Hematopoietic multipotent progenitor cell treated with erythropoietin and hydrocortisone succinate and interleukin-3 and kit ligand, for 4 days (in vitro differentiated cells): Measurements from ENCODE around the gene PSMG1.
"Not testable (repeated sequence)": the region's sequence is repeated elsewhere in the genome, so short reads cannot be mapped to it uniquely, and the experiment has no call there.

Source experiments
- DNase-seq: peaks from one replicate; pipeline ENCODE4 v3.0.0-alpha.2; 2015

The PSMG1 gene

GRCh38 chr21:39183272-39184049 lies at the start of gene PSMG1:
Gene PSMG1 (minus strand): TSS chr21:39183451. CDS start chr21:39183385, 66 bp downstream.
- peak; percentile 98 for DNase-seq

GRCh38 chr21:39232861-39233291 lies 49.6 kb upstream of the PSMG1 start:
- no peak for DNase-seq

GRCh38 chr21:39224930-39225329 lies 41.7 kb upstream of the PSMG1 start:
- no peak for DNase-seq

- DNase-seq = no peak
These were observed 38.8 kb upstream of the PSMG1 start for GRCh38 chr21:39221997-39222486.

- no peak for DNase-seq
These were observed 38.2 kb upstream of the PSMG1 start for GRCh38 chr21:39221282-39221996.

GRCh38 chr21:39220875-39221274 lies 37.6 kb upstream of the PSMG1 start:
- not testable (repeated sequence) for DNase-seq

- no peak for DNase-seq
These were observed 36.9 kb upstream of the PSMG1 start for GRCh38 chr21:39220150-39220549.

- DNase-seq = no peak
These were observed 34.8 kb upstream of the PSMG1 start for GRCh38 chr21:39218082-39218409.

- no peak for DNase-seq
These were observed 34.3 kb upstream of the PSMG1 start for GRCh38 chr21:39217356-39218081.

GRCh38 chr21:39216290-39216689 lies 33.0 kb upstream of the PSMG1 start:
- no peak for DNase-seq

GRCh38 chr21:39215078-39215477 lies 31.8 kb upstream of the PSMG1 start:
- DNase-seq = no peak

GRCh38 chr21:39209334-39209688 lies 26.1 kb upstream of the PSMG1 start:
- peak; percentile 34 for DNase-seq

GRCh38 chr21:39208624-39209333 lies 25.5 kb upstream of the PSMG1 start:
- peak; percentile 78 for DNase-seq

GRCh38 chr21:39204134-39204533 lies 20.9 kb upstream of the PSMG1 start:
- DNase-seq = no peak

- no peak for DNase-seq
These were observed 15.5 kb upstream of the PSMG1 start for GRCh38 chr21:39198800-39199199.

- no peak for DNase-seq
These were observed 14.4 kb upstream of the PSMG1 start for GRCh38 chr21:39197448-39198233.

GRCh38 chr21:39196838-39197237 lies 13.6 kb upstream of the PSMG1 start:
- DNase-seq = no peak

GRCh38 chr21:39196310-39196709 lies 13.1 kb upstream of the PSMG1 start:
- DNase-seq = no peak

GRCh38 chr21:39193380-39193779 lies 10.1 kb upstream of the PSMG1 start:
- DNase-seq = no peak

- DNase-seq = no peak
These were observed 6.8 kb upstream of the PSMG1 start for GRCh38 chr21:39189857-39190604.

GRCh38 chr21:39188521-39189139 lies 5.4 kb upstream of the PSMG1 start:
- DNase-seq = no peak
